SH-SY5Y (cell line): ENCODE data around the gene VAPB.

Source experiments
- GATA2 ChIP-seq: IDR thresholded peaks from 2 replicates; pipeline ENCODE4 v1.6.1; 2011; ENCODE audit warnings: mild to moderate bottlenecking, low read depth, low read length
- GATA3 ChIP-seq: IDR thresholded peaks from 2 replicates; pipeline ENCODE4 v1.6.1; 2011; ENCODE audit warnings: low read depth, mild to moderate bottlenecking, low read length, moderate library complexity

DNA sequence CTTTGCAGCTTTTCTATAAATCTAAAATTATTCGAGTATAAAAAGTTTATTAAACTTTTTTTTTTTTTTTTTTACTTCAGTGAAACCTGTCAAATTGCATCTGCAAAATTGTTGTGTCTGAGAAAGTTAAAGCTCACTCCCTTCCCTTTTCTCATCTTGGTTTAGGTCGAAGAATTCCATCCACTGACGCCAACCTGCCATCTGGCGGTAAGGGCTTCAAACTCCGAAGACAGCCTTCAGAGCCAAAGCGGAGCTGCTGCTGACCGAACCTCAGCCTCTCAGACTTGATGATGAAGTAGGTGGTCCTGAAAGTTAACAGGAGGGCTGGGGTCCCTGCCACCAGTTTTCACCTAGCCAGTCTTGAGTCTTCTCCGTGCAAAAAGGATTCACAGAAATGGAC, 29.6 kb upstream of the VAPB start:
- TF ChIP-seq GATA2 (no peak), GATA3 (no peak)
